Activated T-helper 1 cell treated with anti-CD3 and anti-CD28 coated beads, Interleukin-12 subunit alpha, Interleukin-12 subunit beta, Interleukin-2, Interleukin-4 antibody, amounts not matched to agents 30 ng/mL and 10 ng/mL and 1 ng/mL, durations not matched to agents 14 hours and 24 hours and 36 hours (primary cell): ENCODE data around the gene GLB1L2. TPM values are rescaled to one million over a fixed set of nuclear protein-coding genes. Genes with fewer than 3 reads are reported as not detected.

Experiments
- DNase-seq: peaks from one replicate; pipeline ENCODE4 v3.0.0; 2021; ENCODE audit warnings: low spot score
- H3K27ac Mint-ChIP-seq: one replicate; pipeline ENCODE4 v1.8.0; 2021; ENCODE audit warnings: mild to moderate bottlenecking, mixed read lengths
- H3K27me3 Mint-ChIP-seq: one replicate; pipeline ENCODE4 v1.8.0; 2022; ENCODE audit warnings: mild to moderate bottlenecking, moderate library complexity, mixed read lengths; ENCODE audit not compliant: insufficient read depth
- H3K36me3 Mint-ChIP-seq: one replicate; pipeline ENCODE4 v1.8.0; 2021; ENCODE audit warnings: low read depth, mixed read lengths
- H3K4me1 Mint-ChIP-seq: one replicate; pipeline ENCODE4 v1.8.0; 2021; ENCODE audit warnings: low read depth, mixed read lengths
- H3K4me3 Mint-ChIP-seq: one replicate; pipeline ENCODE4 v1.8.0; 2021; ENCODE audit warnings: mild to moderate bottlenecking, moderate library complexity, mixed read lengths
- H3K9me3 Mint-ChIP-seq: one replicate; pipeline ENCODE4 v1.8.0; 2021; ENCODE audit warnings: mixed read lengths
- intact Hi-C: fragments of 100-400 bp; cut with micrococcal nuclease; formaldehyde crosslinking; loops from one replicate; pipeline ENCODE4 v1.15.1; 2024
- total RNA-seq: library from RNA; stranded (reverse); gene quantifications from 2 replicates; pipeline ENCODE4 v1.2.3, GENCODE V29; 2022

The GLB1L2 gene
- total RNA-seq, 1 donor from 2014 or later: 11.5 TPM

- DNase-seq: no peak
- Mint-ChIP-seq H3K27ac (no peak overlapping the region), H3K4me3 (no peak overlapping the region), H3K36me3 (no peaks in the 10 kb centered on the region), H3K9me3 (no peaks in the 10 kb centered on the region), H3K4me1 (peaks cover 16% of the 10 kb centered on the region), H3K27me3 (peaks cover 17% of the 10 kb centered on the region)
- intact Hi-C loops: no loop called here
These were observed 59.1 kb downstream of the GLB1L2 start for GRCh38 chr11:134390706-134391569.

- no peaks in the 10 kb centered on the region for H3K36me3 Mint-ChIP-seq
- H3K27ac Mint-ChIP-seq: no peak overlapping the region
- H3K4me3 Mint-ChIP-seq: no peak overlapping the region
- H3K27me3 Mint-ChIP-seq: peaks cover 16% of the 10 kb centered on the region
- no peaks in the 10 kb centered on the region for H3K9me3 Mint-ChIP-seq
- peaks cover 9% of the 10 kb centered on the region for H3K4me1 Mint-ChIP-seq
- intact Hi-C loops: no loop called here
- no peak for DNase-seq
These were observed 59.9 kb downstream of the GLB1L2 start for GRCh38 chr11:134391656-134392055.

- no peak for DNase-seq
- H3K9me3 Mint-ChIP-seq: no peaks in the 10 kb centered on the region
- H3K4me3 Mint-ChIP-seq: no peak overlapping the region
- intact Hi-C loops: no loop called here
- H3K4me1 Mint-ChIP-seq: no peaks in the 10 kb centered on the region
- H3K27me3 Mint-ChIP-seq: peaks cover 14% of the 10 kb centered on the region
- no peaks in the 10 kb centered on the region for H3K36me3 Mint-ChIP-seq
- no peak overlapping the region for H3K27ac Mint-ChIP-seq
These were observed 61.3 kb downstream of the GLB1L2 start for GRCh38 chr11:134392953-134393615.

GRCh38 chr11:134393638-134394037 is 61.9 kb downstream of the GLB1L2 start:
- intact Hi-C loops: no loop called here
- Mint-ChIP-seq H3K27me3 (peaks cover 9% of the 10 kb centered on the region), H3K36me3 (no peaks in the 10 kb centered on the region), H3K4me3 (no peak overlapping the region), H3K9me3 (no peaks in the 10 kb centered on the region), H3K4me1 (no peaks in the 10 kb centered on the region), H3K27ac (no peak overlapping the region)
- DNase-seq: no peak

- peaks cover 9% of the 10 kb centered on the region for H3K27me3 Mint-ChIP-seq
- H3K4me3 Mint-ChIP-seq: no peak overlapping the region
- no peaks in the 10 kb centered on the region for H3K4me1 Mint-ChIP-seq
- no peak for DNase-seq
- no peak overlapping the region for H3K27ac Mint-ChIP-seq
- no peaks in the 10 kb centered on the region for H3K9me3 Mint-ChIP-seq
- intact Hi-C loops: no loop called here
- no peaks in the 10 kb centered on the region for H3K36me3 Mint-ChIP-seq
These were observed 62.5 kb downstream of the GLB1L2 start for GRCh38 chr11:134394311-134394710.

GRCh38 chr11:134395002-134395401 is 63.2 kb downstream of the GLB1L2 start:
- no peak for DNase-seq
- intact Hi-C loops: no loop called here
- H3K9me3 Mint-ChIP-seq: no peaks in the 10 kb centered on the region
- H3K4me3 Mint-ChIP-seq: no peak overlapping the region
- H3K27ac Mint-ChIP-seq: no peak overlapping the region
- H3K27me3 Mint-ChIP-seq: peaks cover 9% of the 10 kb centered on the region
- no peaks in the 10 kb centered on the region for H3K4me1 Mint-ChIP-seq
- H3K36me3 Mint-ChIP-seq: no peaks in the 10 kb centered on the region

GRCh38 chr11:134397304-134398078 is 65.7 kb downstream of the GLB1L2 start:
- intact Hi-C loops: no loop called here
- no peak for DNase-seq
- no peaks in the 10 kb centered on the region for H3K4me1 Mint-ChIP-seq
- no peak overlapping the region for H3K27ac Mint-ChIP-seq
- H3K27me3 Mint-ChIP-seq: peaks cover 4% of the 10 kb centered on the region
- no peaks in the 10 kb centered on the region for H3K36me3 Mint-ChIP-seq
- H3K4me3 Mint-ChIP-seq: no peak overlapping the region
- H3K9me3 Mint-ChIP-seq: no peaks in the 10 kb centered on the region

- DNase-seq: no peak
- Mint-ChIP-seq H3K4me1 (no peaks in the 10 kb centered on the region), H3K4me3 (no peak overlapping the region), H3K9me3 (no peaks in the 10 kb centered on the region), H3K27me3 (peaks cover 2% of the 10 kb centered on the region), H3K27ac (no peak overlapping the region), H3K36me3 (no peaks in the 10 kb centered on the region)
- intact Hi-C loops: no loop called here
These were observed 66.3 kb downstream of the GLB1L2 start for GRCh38 chr11:134398079-134398444.

- H3K27me3 Mint-ChIP-seq: no peaks in the 10 kb centered on the region
These were observed 67.0 kb downstream of the GLB1L2 start for GRCh38 chr11:134398644-134399292.

GRCh38 chr11:134399293-134399654 is 67.5 kb downstream of the GLB1L2 start:
- Mint-ChIP-seq H3K9me3 (no peaks in the 10 kb centered on the region), H3K4me1 (no peaks in the 10 kb centered on the region), H3K27ac (no peak overlapping the region), H3K4me3 (no peak overlapping the region), H3K27me3 (no peaks in the 10 kb centered on the region), H3K36me3 (no peaks in the 10 kb centered on the region)
- no peak for DNase-seq
- intact Hi-C loops: no loop called here

More at GRCh38 chr11:134398644-134399292, 67.0 kb downstream of the GLB1L2 start:
- intact Hi-C loops: no loop called here
- Mint-ChIP-seq H3K4me3 (no peak overlapping the region), H3K4me1 (no peaks in the 10 kb centered on the region), H3K27ac (no peak overlapping the region), H3K36me3 (no peaks in the 10 kb centered on the region), H3K9me3 (no peaks in the 10 kb centered on the region)
- DNase-seq: no peak

- Mint-ChIP-seq H3K27me3 (no peaks in the 10 kb centered on the region), H3K27ac (no peak overlapping the region), H3K9me3 (no peaks in the 10 kb centered on the region), H3K36me3 (no peaks in the 10 kb centered on the region), H3K4me1 (no peaks in the 10 kb centered on the region), H3K4me3 (no peak overlapping the region)
- no peak for DNase-seq
- intact Hi-C loops: no loop called here
These were observed 68.2 kb downstream of the GLB1L2 start for GRCh38 chr11:134399996-134400395.

- no peak overlapping the region for H3K4me3 Mint-ChIP-seq
- DNase-seq: no peak
- no peaks in the 10 kb centered on the region for H3K4me1 Mint-ChIP-seq
- intact Hi-C loops: no loop called here
- H3K27me3 Mint-ChIP-seq: peaks cover under 1% of the 10 kb centered on the region
- H3K36me3 Mint-ChIP-seq: no peaks in the 10 kb centered on the region
- no peak overlapping the region for H3K27ac Mint-ChIP-seq
- no peaks in the 10 kb centered on the region for H3K9me3 Mint-ChIP-seq
These were observed 70.3 kb downstream of the GLB1L2 start for GRCh38 chr11:134401825-134402809.
